Right ventricle myocardium inferior (tissue), 1 donor: ENCODE results near the gene TCF4. TPM values are rescaled to one million over a fixed set of nuclear protein-coding genes. Genes with fewer than 3 reads are reported as not detected.

Experiments used
- ATAC-seq: fragments of 200-7000 bp; cut with Tn5 transposase; one replicate; pipeline ENCODE4 v1.9.1; 2020; ENCODE audit warnings: mild to moderate bottlenecking, moderate library complexity
- DNase-seq: peaks from one replicate; pipeline ENCODE4 v3.0.0; 2021; ENCODE audit errors: missing footprints
- intact Hi-C: fragments of 100-400 bp; cut with DNase I; formaldehyde crosslinking; loops from one replicate; pipeline ENCODE4 v1.11.0; 2022
- total RNA-seq: library from RNA; stranded (reverse); fragmentation: NEBNext Ultra II Directional; extraction: Animal tissue kit (Norgen Biotek cat#: 25700); gene quantifications from one replicate; pipeline ENCODE4 v1.2.1, GENCODE V29; 2021
- donor health status: DM: no; HTN: yes; CAD: no; lungs with severe emphysema.

Gene TCF4
- total RNA-seq, 1 donor from 2014 or later = 57.8 TPM

- DNase-seq (no peak), ATAC-seq (no peak)
- intact Hi-C loops = loop anchor here (5.0 kb wide), 1 partner anchor 54 kb away; no protein-coding TSS in a partner anchor
These were observed 154.9 kb downstream of the TCF4 start for GRCh38 chr18:55433140-55433539.

GRCh38 chr18:55432307-55433040 lies 155.5 kb downstream of the TCF4 start:
- DNase-seq (no peak), ATAC-seq (no peak)
- intact Hi-C loops = loop anchor here (5.0 kb wide), 1 partner anchor 55 kb away; no protein-coding TSS in a partner anchor

GRCh38 chr18:55430026-55430425 lies 158.0 kb downstream of the TCF4 start:
- DNase-seq (no peak), ATAC-seq (no peak)
- intact Hi-C loops = loop anchor here (5.0 kb wide), 1 partner anchor 57 kb away; no protein-coding TSS in a partner anchor

GRCh38 chr18:55427951-55428350 lies 160.0 kb downstream of the TCF4 start:
- intact Hi-C loops = no loop called here
- DNase-seq = no peak
- ATAC-seq = no peak

- DNase-seq = no peak
- ATAC-seq = no peak
- intact Hi-C loops = no loop called here
These were observed 162.3 kb downstream of the TCF4 start for GRCh38 chr18:55425698-55426097.

- intact Hi-C loops = loop anchor here (2.0 to 5.0 kb wide), 5 partner anchors 55 to 1155 kb away; no protein-coding TSS in a partner anchor
- DNase-seq (no peak), ATAC-seq (peak; percentile 63)
These were observed 165.4 kb downstream of the TCF4 start for GRCh38 chr18:55422456-55423180.

- intact Hi-C loops = loop anchor here (2.0 to 5.0 kb wide), 5 partner anchors 55 to 1155 kb away; no protein-coding TSS in a partner anchor
- DNase-seq = no peak
- ATAC-seq = peak; percentile 56
These were observed 166.2 kb downstream of the TCF4 start for GRCh38 chr18:55421615-55422419.

GRCh38 chr18:55421308-55421614 lies 166.7 kb downstream of the TCF4 start:
- intact Hi-C loops = loop anchor here (5.0 kb wide), 3 partner anchors 56 to 1156 kb away; no protein-coding TSS in a partner anchor
- DNase-seq = no peak
- ATAC-seq = no peak

GRCh38 chr18:55420665-55421307 lies 167.2 kb downstream of the TCF4 start:
- intact Hi-C loops = loop anchor here (5.0 kb wide), 3 partner anchors 57 to 1157 kb away; no protein-coding TSS in a partner anchor
- DNase-seq (no peak), ATAC-seq (no peak)

GRCh38 chr18:55419947-55420664 lies 167.9 kb downstream of the TCF4 start:
- intact Hi-C loops = loop anchor here (5.0 to 10.0 kb wide), 6 partner anchors 57 to 1157 kb away; no protein-coding TSS in a partner anchor
- DNase-seq = no peak
- ATAC-seq = no peak

GRCh38 chr18:55419132-55419946 lies 168.7 kb downstream of the TCF4 start:
- intact Hi-C loops = loop anchor here (5.0 to 10.0 kb wide), 3 partner anchors 315 to 575 kb away; no protein-coding TSS in a partner anchor
- no peak for DNase-seq
- no peak for ATAC-seq

- ATAC-seq (no peak), DNase-seq (no peak)
- intact Hi-C loops = loop anchor here (5.0 to 10.0 kb wide), 3 partner anchors 314 to 576 kb away; no protein-coding TSS in a partner anchor
These were observed 169.6 kb downstream of the TCF4 start for GRCh38 chr18:55418439-55418838.

GRCh38 chr18:55416791-55417190 lies 171.2 kb downstream of the TCF4 start:
- no peak for ATAC-seq

GRCh38 chr18:55415258-55415871 lies 172.6 kb downstream of the TCF4 start:
- peak; percentile 90 for ATAC-seq
- intact Hi-C loops = loop anchor here (5.0 to 10.0 kb wide), 3 partner anchors 311 to 579 kb away; no protein-coding TSS in a partner anchor
- DNase-seq = peak; percentile 92

More at GRCh38 chr18:55416791-55417190, 171.2 kb downstream of the TCF4 start:
- DNase-seq = no peak
- intact Hi-C loops = loop anchor here (5.0 to 10.0 kb wide), 3 partner anchors 312 to 578 kb away; no protein-coding TSS in a partner anchor

GRCh38 chr18:55414475-55414874 lies 173.5 kb downstream of the TCF4 start:
- ATAC-seq = no peak
- no peak for DNase-seq
- intact Hi-C loops = loop anchor here (10.0 kb wide), 2 partner anchors 310 to 580 kb away; no protein-coding TSS in a partner anchor

- ATAC-seq (no peak), DNase-seq (no peak)
- intact Hi-C loops = loop anchor here (10.0 kb wide), 2 partner anchors 309 to 581 kb away; no protein-coding TSS in a partner anchor
These were observed 174.5 kb downstream of the TCF4 start for GRCh38 chr18:55413474-55413873.
